ENCODE measurements around the gene GJD4.

Gene GJD4

GRCh38 chr10:35632027-35632426 lies 26.9 kb downstream of the GJD4 start:
- H3K4me3 ChIP-seq (ENCODE audit: low read depth, low read length): no peak overlapping the region
- TF ChIP-seq CTCF (IDR thresholded peaks at IDR 0.05; ENCODE audit: control insufficient read depth, extremely low read depth, insufficient read depth): peak; percentile 35
- no peak for DNase-seq (ENCODE audit: low read depth)

- no peak for TF ChIP-seq CTCF (IDR thresholded peaks at IDR 0.05; ENCODE audit: control insufficient read depth, extremely low read depth, insufficient read depth)
Observed at GRCh38 chr10:35633006-35633980, 28.2 kb downstream of the GJD4 start.

GRCh38 chr10:35635576-35635975 lies 30.4 kb downstream of the GJD4 start:
- no peak overlapping the region for H3K4me3 ChIP-seq (ENCODE audit: low read depth, low read length)
- TF ChIP-seq CTCF (IDR thresholded peaks at IDR 0.05; ENCODE audit: control insufficient read depth, extremely low read depth, insufficient read depth): peak; percentile 85
- DNase-seq (ENCODE audit: low read depth): peak; percentile 45

More at GRCh38 chr10:35633006-35633980, 28.2 kb downstream of the GJD4 start:
- no peak overlapping the region for H3K4me3 ChIP-seq (ENCODE audit: low read depth, low read length)
- no peak for DNase-seq (ENCODE audit: low read depth)

- H3K4me3 ChIP-seq (ENCODE audit: low read depth, low read length): no peak overlapping the region
- DNase-seq (ENCODE audit: low read depth): no peak
- no peak for TF ChIP-seq CTCF (IDR thresholded peaks at IDR 0.05; ENCODE audit: control insufficient read depth, extremely low read depth, insufficient read depth)
Observed at GRCh38 chr10:35636956-35637355, 31.8 kb downstream of the GJD4 start.

- DNase-seq (ENCODE audit: low read depth): no peak
- TF ChIP-seq CTCF (IDR thresholded peaks at IDR 0.05; ENCODE audit: control insufficient read depth, extremely low read depth, insufficient read depth): no peak
- no peak overlapping the region for H3K4me3 ChIP-seq (ENCODE audit: low read depth, low read length)
Observed at GRCh38 chr10:35637462-35637861, 32.3 kb downstream of the GJD4 start.

GRCh38 chr10:35638101-35638500 lies 33.0 kb downstream of the GJD4 start:
- no peak for DNase-seq (ENCODE audit: low read depth)
- no peak overlapping the region for H3K4me3 ChIP-seq (ENCODE audit: low read depth, low read length)
- TF ChIP-seq CTCF (IDR thresholded peaks at IDR 0.05; ENCODE audit: control insufficient read depth, extremely low read depth, insufficient read depth): no peak

Data from LNCaP clone FGC (cell line).